SK-N-SH (cell line): ENCODE results near the gene UBE2G2. TPM values are rescaled to one million over a fixed set of nuclear protein-coding genes. Genes with fewer than 3 reads are reported as not detected.

Source experiments
- CTCF ChIA-PET: fragments of 300-600, 350-600 bp; formaldehyde crosslinking; extraction: SDS; loops from one replicate; lab custom pipeline; 2021; lab: Yijun Ruan, JAX
- POLR2A ChIA-PET: fragments of 350-600 bp; sonication (Branson Sonifier 250); formaldehyde crosslinking; extraction: SDS; loops from one replicate; lab custom pipeline; 2020; ENCODE audit warnings: antibody characterized with exemption, inconsistent platforms; lab: Yijun Ruan, JAX
- DNase-seq: peaks from one replicate; pipeline ENCODE4 v3.0.0; 2012
- H2AFZ ChIP-seq: fragments of 200-600 bp; sonication (generic); 2 replicates; pipeline ENCODE4 v1.8.1; 2016; ENCODE audit warnings: antibody characterized with exemption, mild to moderate bottlenecking, low read depth
- H3F3A ChIP-seq: fragments of 200-600 bp; sonication (generic); replicated peaks from 2 replicates; pipeline ENCODE3; 2016; ENCODE audit warnings: antibody characterized with exemption, mild to moderate bottlenecking; ENCODE audit not compliant: insufficient read depth
- H3K27ac ChIP-seq, 2 experiments: fragments of 200-500 bp in 1 of 2; fragments of 200-600 bp in 1 of 2; sonication (Bioruptor generic) in 1 of 2; sonication (generic), shearing (Covaris generic) in 1 of 2; 2 replicates each; pipeline versions ENCODE4 v1.5.1 to v1.6.1; 2014 to 2016; ENCODE audit warnings: low read depth in 2 of 2, inconsistent platforms in 1 of 2, low read length in 1 of 2, mild to moderate bottlenecking in 1 of 2, mixed read lengths in 1 of 2
- H3K27me3 ChIP-seq: fragments of 200-600 bp; sonication (generic), shearing (Covaris generic); 2 replicates; pipeline ENCODE4 v1.6.1; 2016; ENCODE audit warnings: mixed run types; ENCODE audit not compliant: insufficient read depth
- H3K36me3 ChIP-seq, 2 experiments: fragments of 200-500 bp in 1 of 2; fragments of 200-600 bp in 1 of 2; sonication (Bioruptor generic) in 1 of 2; sonication (generic) in 1 of 2; replicated peaks in 1 of 2; 2 replicates each; pipeline versions ENCODE3 to v1.5.1; 2014 to 2016; ENCODE audit warnings: low read length in 1 of 2, mild to moderate bottlenecking in 1 of 2; ENCODE audit not compliant: insufficient read depth in 2 of 2, control insufficient read depth in 1 of 2
- H3K4me1 ChIP-seq, 2 experiments: fragments of 200-500 bp in 1 of 2; fragments of 200-600 bp in 1 of 2; sonication (Bioruptor generic) in 1 of 2; sonication (generic), shearing (Covaris generic) in 1 of 2; 2 replicates each; pipeline versions ENCODE4 v1.5.1 to v1.6.1; 2014 to 2016; ENCODE audit warnings: low read depth in 1 of 2, low read length in 1 of 2, mixed run types in 1 of 2; ENCODE audit not compliant: insufficient read depth in 2 of 2, control insufficient read depth in 1 of 2
- H3K4me2 ChIP-seq: fragments of 200-600 bp; sonication (generic), shearing (Covaris generic); 2 replicates; pipeline ENCODE4 v1.6.1; 2017; ENCODE audit warnings: mixed run types
- H3K4me3 ChIP-seq, 2 experiments: fragments of 200-500 bp in 1 of 2; fragments of 200-600 bp in 1 of 2; sonication (Bioruptor generic) in 1 of 2; sonication (generic), shearing (Covaris generic) in 1 of 2; 2 replicates each; pipeline versions ENCODE4 v1.5.1 to v1.8.1; 2014 to 2016; ENCODE audit warnings: low read depth in 2 of 2, inconsistent platforms in 1 of 2, low read length in 1 of 2, mild to moderate bottlenecking in 1 of 2, mixed read lengths in 1 of 2, moderate library complexity in 1 of 2
- H3K79me2 ChIP-seq: fragments of 200-600 bp; sonication (generic); 2 replicates; pipeline ENCODE4 v1.8.1; 2017; ENCODE audit warnings: mild to moderate bottlenecking; ENCODE audit not compliant: insufficient read depth
- H3K9ac ChIP-seq: fragments of 200-600 bp; sonication (generic); 2 replicates; pipeline ENCODE4 v1.6.1; 2017; ENCODE audit warnings: mixed run types
- H3K9me2 ChIP-seq: fragments of 200-600 bp; sonication (generic); 2 replicates; pipeline ENCODE4 v1.6.1; 2017; ENCODE audit warnings: mixed run types
- H3K9me3 ChIP-seq: fragments of 200-600 bp; sonication (generic); 2 replicates; pipeline ENCODE4 v1.6.1; 2017; ENCODE audit warnings: mixed run types, mild to moderate bottlenecking, moderate library complexity
- H4K20me1 ChIP-seq: fragments of 200-600 bp; sonication (generic); 2 replicates; pipeline ENCODE4 v1.6.1; 2017; ENCODE audit warnings: mild to moderate bottlenecking, mixed run types; ENCODE audit not compliant: insufficient read depth
- CHD2 ChIP-seq: fragments of 150-350 bp; IDR thresholded peaks from 2 replicates; pipeline ENCODE4 v1.6.1; 2018; ENCODE audit warnings: low read length; ENCODE audit not compliant: partially characterized antibody
- ELF1 ChIP-seq: IDR thresholded peaks from 2 replicates; pipeline ENCODE4 v1.4.0; 2012
- EP300 ChIP-seq, 2 experiments: IDR thresholded peaks; 2 replicates each; pipeline versions ENCODE4 v1.4.0 to v1.6.1; 2012; ENCODE audit warnings: borderline replicate concordance in 1 of 2, low read depth in 1 of 2, low read length in 1 of 2
- EZH2phosphoT487 ChIP-seq: fragments of 200-600 bp; sonication (generic); IDR thresholded peaks from 2 replicates; pipeline ENCODE4 v1.6.1; 2017; ENCODE audit warnings: low read depth, mixed run types, mild to moderate bottlenecking, antibody characterized with exemption, moderate library complexity, borderline replicate concordance
- FOSL2 ChIP-seq: IDR thresholded peaks from 2 replicates; pipeline ENCODE4 v1.4.0; 2012; ENCODE audit warnings: low read depth, mild to moderate bottlenecking, moderate library complexity, borderline replicate concordance
- FOXM1 ChIP-seq: IDR thresholded peaks from 2 replicates; pipeline ENCODE4 v1.4.0; 2012; ENCODE audit warnings: low read depth, mild to moderate bottlenecking
- GATA2 ChIP-seq: sonication (generic); formaldehyde crosslinking; IDR thresholded peaks from 2 replicates; pipeline ENCODE4 v1.5.0; 2020; ENCODE audit warnings: mild to moderate bottlenecking, missing genetic modification reagents
- IRF3 ChIP-seq: fragments of 150-350 bp; IDR thresholded peaks from 2 replicates; pipeline ENCODE4 v1.6.1; 2016; ENCODE audit warnings: mild to moderate bottlenecking, low read depth, low read length
- JUND ChIP-seq: IDR thresholded peaks from 2 replicates; pipeline ENCODE4 v1.4.0; 2012
- MAX ChIP-seq: IDR thresholded peaks from 2 replicates; pipeline ENCODE4 v1.4.0; 2012; ENCODE audit warnings: low read depth
- MEF2A ChIP-seq: IDR thresholded peaks from 2 replicates; pipeline ENCODE4 v1.4.0; 2012; ENCODE audit warnings: low read depth, borderline replicate concordance
- NFIC ChIP-seq: IDR thresholded peaks from 2 replicates; pipeline ENCODE4 v1.4.0; 2012; ENCODE audit warnings: borderline replicate concordance
- NRF1 ChIP-seq: IDR thresholded peaks from 2 replicates; pipeline ENCODE4 v1.6.1; 2012; ENCODE audit warnings: low read depth, mild to moderate bottlenecking, low read length
- RAD21 ChIP-seq: IDR thresholded peaks from 2 replicates; pipeline ENCODE4 v1.6.1; 2012; ENCODE audit warnings: mild to moderate bottlenecking, low read length
- RCOR1 ChIP-seq: fragments of 150-350 bp; IDR thresholded peaks from 2 replicates; pipeline ENCODE4 v1.6.1; 2017; ENCODE audit warnings: antibody characterized with exemption, low read length
- RFX5 ChIP-seq: IDR thresholded peaks from 2 replicates; pipeline ENCODE4 v1.6.1; 2012; ENCODE audit warnings: mild to moderate bottlenecking, improper control_type of control experiment, low read length
- RXRA ChIP-seq: IDR thresholded peaks from 2 replicates; pipeline ENCODE4 v1.4.0; 2012; ENCODE audit warnings: low read depth, mild to moderate bottlenecking, borderline replicate concordance
- SMC3 ChIP-seq: IDR thresholded peaks from 2 replicates; pipeline ENCODE4 v1.6.1; 2012; ENCODE audit warnings: low read depth, low read length, improper control_type of control experiment
- USF1 ChIP-seq: IDR thresholded peaks from 2 replicates; pipeline ENCODE4 v1.4.0; 2012; ENCODE audit warnings: low read depth, borderline replicate concordance
- WGBS: methylation state at CpG from one replicate; pipeline ENCODE4 v1.1.6; 2017; ENCODE audit warnings: low lambda C conversion rate; 5-methylcytosine and 5-hydroxymethylcytosine counted together
- polyA plus RNA-seq, 3 experiments: library from polyadenylated mRNA; depleted of rRNA; stranded (reverse); fragments of >200 nt; gene quantifications; 2 replicates each; pipeline ENCODE4 v1.2.3, GENCODE V29; 2012

Gene UBE2G2
- polyA plus RNA-seq, 1 of the 3 experiments (the other 2 are of a cell fraction), result 129 TPM

- Histone ChIP-seq H3K79me2 (no peaks in the 10 kb centered on the region), H3K36me3 (no peaks in the 10 kb centered on the region), H3K4me3 (no peak overlapping the region), H3K27me3 (no peaks in the 10 kb centered on the region), H3F3A (peaks cover 6% of the 10 kb centered on the region), H3K9me3 (peaks cover 7% of the 10 kb centered on the region; the same call in 1 of the 2 replicates), H4K20me1 (no peaks in the 10 kb centered on the region), H2AFZ (no peak overlapping the region), H3K27ac (no peak overlapping the region), H3K4me1 (no peaks in the 10 kb centered on the region; a peak in 1 of 4 replicates), H3K9ac (no peak overlapping the region), H3K9me2 (no peaks in the 10 kb centered on the region), H3K4me2 (no peak overlapping the region)
- WGBS, result 18% methylated on average over 1 of the region's 1 CpG
- no peak for DNase-seq
- no peak for TF ChIP-seq SMC3
- TF ChIP-seq CHD2, result no peak
- TF ChIP-seq RCOR1, result no peak
- no peak for TF ChIP-seq RFX5
- no peak for TF ChIP-seq ELF1
- TF ChIP-seq NRF1, result no peak
- no peak for TF ChIP-seq MEF2A
- TF ChIP-seq JUND, result no peak
- TF ChIP-seq EZH2phosphoT487, result no peak
- ChIA-PET POLR2A (no interaction called here), CTCF (interaction anchor here (1.1 to 1.2 kb wide), 3 partner anchors 23 to 49 kb away, joined by 3 read pairs; no protein-coding TSS in a partner anchor)
These were observed 21.6 kb upstream of the UBE2G2 start for GRCh38 chr21:44823179-44823660.

GRCh38 chr21:44822484-44823178 lies 21.0 kb upstream of the UBE2G2 start:
- no peaks in the 10 kb centered on the region for H4K20me1 ChIP-seq
- no peaks in the 10 kb centered on the region for H3K36me3 ChIP-seq
- no peak overlapping the region for H3K4me3 ChIP-seq
- H3K4me1 ChIP-seq, result no peaks in the 10 kb centered on the region; a peak in 1 of 4 replicates
- no peak overlapping the region for H3K27ac ChIP-seq
- POLR2A ChIA-PET, result no interaction called here
- TF ChIP-seq FOXM1, result no peak
- TF ChIP-seq RAD21, result no peak
- TF ChIP-seq FOSL2, result no peak
- TF ChIP-seq, all 33 proteins: peak for 0
- 24% methylated on average over 5 of the region's 5 CpGs for WGBS
- Histone ChIP-seq H3K9me2 (no peaks in the 10 kb centered on the region), H3K9me3 (peaks cover 7% of the 10 kb centered on the region; the same call in 1 of the 2 replicates), H3K4me2 (no peak overlapping the region), H2AFZ (no peak overlapping the region), H3F3A (peaks cover 6% of the 10 kb centered on the region), H3K27me3 (no peaks in the 10 kb centered on the region), H3K79me2 (no peaks in the 10 kb centered on the region), H3K9ac (no peak overlapping the region)
- no peak for DNase-seq
- CTCF ChIA-PET, result interaction anchor here (1.1 to 3.2 kb wide), 4 partner anchors 22 to 50 kb away, joined by 3 to 11 read pairs (median 3); no protein-coding TSS in a partner anchor

GRCh38 chr21:44820851-44821250 lies 19.2 kb upstream of the UBE2G2 start:
- H3K4me3 ChIP-seq, result no peak overlapping the region
- H3K27me3 ChIP-seq, result no peaks in the 10 kb centered on the region
- no peaks in the 10 kb centered on the region for H3K9me2 ChIP-seq
- H3K4me2 ChIP-seq, result no peak overlapping the region
- H3K9ac ChIP-seq, result no peak overlapping the region
- ChIA-PET POLR2A (no interaction called here), CTCF (interaction anchor here (0.9 to 3.2 kb wide), 2 partner anchors 20 to 25 kb away, joined by 4 to 11 read pairs; no protein-coding TSS in a partner anchor)
- no peaks in the 10 kb centered on the region for H3K36me3 ChIP-seq
- 74% methylated on average over 3 of the region's 3 CpGs for WGBS
- DNase-seq, result no peak
- H4K20me1 ChIP-seq, result peaks cover 14% of the 10 kb centered on the region
- peaks cover 12% of the 10 kb centered on the region for H3F3A ChIP-seq
- no peak overlapping the region for H3K27ac ChIP-seq
- H3K4me1 ChIP-seq, result peaks cover 8 to 13% of the 10 kb centered on the region in 2 experiments; a peak in 3 of 4 replicates
- H3K79me2 ChIP-seq, result peaks cover 16% of the 10 kb centered on the region
- H3K9me3 ChIP-seq, result peaks cover 7% of the 10 kb centered on the region; the same call in 1 of the 2 replicates
- no peak overlapping the region for H2AFZ ChIP-seq
- TF ChIP-seq USF1 (no peak), NRF1 (no peak), JUND (no peak), CHD2 (no peak), GATA2 (CRISPR knock-in tag) (no peak), FOXM1 (no peak), RXRA (no peak), IRF3 (no peak), NFIC (no peak), ELF1 (no peak), RFX5 (no peak), FOSL2 (no peak), MAX (no peak), EP300 (IDR thresholded peaks at IDR 0.05; ENCODE audit: borderline replicate concordance in 1 of 2, low read depth in 1 of 2, low read length in 1 of 2) (no peak)
